GM10248 (cell line): ENCODE data around the gene PPEF1.

Experiments used
- CTCF ChIA-PET: fragments of 300-600 bp; sonication (Branson Sonifier 250); formaldehyde crosslinking; extraction: SDS; loops from one replicate; lab custom pipeline; 2021; ENCODE audit warnings: antibody characterized with exemption; lab: Yijun Ruan, JAX
- POLR2A ChIA-PET: fragments of 350-650 bp; sonication (Branson Sonifier 250); formaldehyde crosslinking; extraction: SDS; loops from one replicate; lab custom pipeline; 2020; ENCODE audit warnings: antibody characterized with exemption; lab: Yijun Ruan, JAX
- DNase-seq: peaks from one replicate; pipeline ENCODE4 v3.0.0; 2012; ENCODE audit errors: extremely low spot score
- CTCF ChIP-seq: IDR thresholded peaks from 2 replicates; pipeline ENCODE4 v1.5.1; 2012; ENCODE audit warnings: mild to moderate bottlenecking, low read depth; ENCODE audit errors: extremely low read depth, missing control alignments, control extremely low read depth

The PPEF1 gene

GRCh38 chrX:18793601-18794089, 86.2 kb downstream of the PPEF1 start:
- TF ChIP-seq CTCF = no peak
- CTCF ChIA-PET = interaction anchor here (1.4 kb wide), 1 partner anchor 11 kb away, joined by 3 read pairs; no protein-coding TSS in a partner anchor
- POLR2A ChIA-PET = no interaction called here
- DNase-seq = no peak

DNA sequence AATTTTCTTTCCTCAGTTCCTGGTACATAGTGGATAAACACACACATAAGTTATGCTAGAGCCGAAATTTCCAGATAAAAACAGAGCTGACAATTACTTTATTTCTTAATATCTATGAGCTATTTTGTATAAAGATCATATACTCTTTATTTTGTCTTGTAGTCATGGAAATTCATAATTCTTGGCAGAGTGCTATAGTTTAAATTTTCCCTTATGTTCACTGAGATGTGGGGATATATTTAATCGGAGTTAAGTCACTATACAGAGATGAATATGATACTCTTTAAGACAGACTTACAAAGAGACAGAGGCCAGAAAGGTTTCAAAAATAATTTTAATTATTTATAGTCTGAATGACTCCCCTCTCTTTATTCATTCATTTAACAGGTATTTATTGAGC, 89.7 kb downstream of the PPEF1 start:
- CTCF ChIA-PET = interaction anchor here (0.7 to 2.1 kb wide), 2 partner anchors 9 to 21 kb away, joined by 3 to 4 read pairs; no protein-coding TSS in a partner anchor
- DNase-seq = no peak
- no peak for TF ChIP-seq CTCF
- POLR2A ChIA-PET = no interaction called here

DNA sequence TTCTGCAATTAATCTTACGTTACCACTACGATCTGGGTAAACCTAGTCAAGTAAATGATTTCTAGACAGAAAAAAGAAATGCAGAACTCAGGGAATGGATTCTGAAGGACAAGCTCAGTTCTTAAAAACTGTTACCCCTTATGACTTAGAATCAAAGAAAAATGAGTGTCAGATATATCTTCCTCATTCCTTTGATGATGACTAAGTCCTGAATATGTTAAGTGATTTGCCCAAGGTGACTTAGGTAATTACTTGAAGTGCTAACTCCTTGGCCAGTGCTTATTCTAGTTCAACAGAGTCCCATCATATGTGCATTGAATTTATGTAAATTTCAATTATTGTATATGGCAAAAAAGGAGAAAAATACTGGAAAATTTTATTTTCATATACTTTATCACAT, 92.5 kb downstream of the PPEF1 start:
- POLR2A ChIA-PET = no interaction called here
- DNase-seq = no peak
- no peak for TF ChIP-seq CTCF
- CTCF ChIA-PET = interaction anchor here (0.9 kb wide), 1 partner anchor 22 kb away, joined by 3 read pairs; no protein-coding TSS in a partner anchor

GRCh38 chrX:18809641-18810040, 102.2 kb downstream of the PPEF1 start:
- no peak for TF ChIP-seq CTCF
- no peak for DNase-seq
- POLR2A ChIA-PET = no interaction called here
- CTCF ChIA-PET = no interaction called here

DNA sequence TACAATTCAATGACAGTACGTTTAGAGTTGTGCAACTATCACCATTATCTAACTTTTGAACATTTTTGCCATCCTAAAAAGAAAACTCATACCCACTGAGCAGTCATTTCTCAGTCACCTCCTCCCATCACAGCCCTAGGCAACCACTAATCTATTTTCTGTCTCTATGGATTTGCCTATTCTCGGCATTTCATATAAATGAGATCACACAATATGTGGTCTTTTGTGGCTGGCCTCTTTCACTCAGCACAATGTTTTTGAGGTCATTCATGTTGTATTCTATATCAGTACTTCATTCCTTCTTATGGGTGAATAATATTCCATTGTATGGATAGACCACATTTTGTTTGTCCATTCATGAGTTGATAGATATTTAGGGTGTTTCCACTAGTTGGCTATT, 103.0 kb downstream of the PPEF1 start:
- ChIA-PET CTCF (no interaction called here), POLR2A (no interaction called here)
- no peak for TF ChIP-seq CTCF

DNA sequence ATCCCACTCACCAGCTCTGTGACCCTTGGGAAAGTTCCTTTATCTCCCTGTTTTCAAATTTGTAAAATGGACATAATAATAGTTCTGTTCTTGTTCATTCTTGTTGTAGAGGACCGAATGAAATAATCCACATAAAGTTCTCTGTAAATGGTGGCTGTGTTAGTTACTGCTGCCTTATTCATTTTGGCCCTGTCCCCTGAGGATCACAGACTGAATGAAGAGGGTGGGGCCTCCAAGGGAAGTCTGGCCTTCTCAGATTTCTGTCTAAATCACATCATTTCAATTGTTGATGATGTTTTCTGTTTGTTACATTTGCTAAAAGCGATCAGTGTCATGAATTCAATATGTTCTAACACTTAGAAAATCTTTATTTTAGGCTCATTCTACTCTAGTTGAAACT, 117.9 kb downstream of the PPEF1 start:
- no peak for TF ChIP-seq CTCF
- ChIA-PET CTCF (no interaction called here), POLR2A (no interaction called here)
- DNase-seq = no peak

More for the DNA sequence above, 103.0 kb downstream of the PPEF1 start:
- no peak for DNase-seq
